HepG2 (cell line): ENCODE measurements around the gene PMEL. TPM values are rescaled to one million over a fixed set of nuclear protein-coding genes. Genes with fewer than 3 reads are reported as not detected.
A peak's percentile ranks its signal among the peaks of the same experiment; 100 is the strongest.

ENCODE experiments used
- ATF7-NPFF ChIP-seq: sonication (generic); formaldehyde crosslinking; IDR thresholded peaks from 2 replicates; pipeline ENCODE4 v1.8.1; 2023; ENCODE audit warnings: mild to moderate bottlenecking, low read depth, missing genetic modification reagents, moderate library complexity
- DPF2 ChIP-seq: sonication (generic); formaldehyde crosslinking; IDR thresholded peaks from 2 replicates; pipeline ENCODE4 v1.4.0; 2020; ENCODE audit warnings: mild to moderate bottlenecking, low read depth, missing genetic modification reagents, borderline replicate concordance
- HNRNPK ChIP-seq: fragments of 200-400 bp; formaldehyde crosslinking; IDR thresholded peaks from 2 replicates; pipeline ENCODE4 v1.6.1; 2018; ENCODE audit warnings: low read length, low read depth, moderate library complexity, mild to moderate bottlenecking; ENCODE audit not compliant: poor library complexity, severe bottlenecking
- HNRNPUL1 ChIP-seq: fragments of 200-400 bp; formaldehyde crosslinking; IDR thresholded peaks from 2 replicates; pipeline ENCODE4 v1.6.1; 2017; ENCODE audit warnings: low read depth, mild to moderate bottlenecking, low read length, moderate library complexity
- KDM5B ChIP-seq: sonication (generic); formaldehyde crosslinking; IDR thresholded peaks from 2 replicates; pipeline ENCODE4 v1.4.0; 2020; ENCODE audit warnings: missing genetic modification reagents, mild to moderate bottlenecking, borderline replicate concordance
- NBN ChIP-seq: fragments of 450-650 bp; conservative IDR thresholded peaks from 2 replicates; pipeline ENCODE4 v1.6.1; 2017
- PAX8 ChIP-seq: sonication (generic); formaldehyde crosslinking; IDR thresholded peaks from 2 replicates; pipeline ENCODE4 v1.8.0; 2022; ENCODE audit warnings: mild to moderate bottlenecking, missing genetic modification reagents, borderline replicate concordance
- TCF12 ChIP-seq, 2 experiments: fragments of 450-650 bp in 1 of 2; sonication (generic) in 1 of 2; formaldehyde crosslinking in 1 of 2; IDR thresholded peaks; 2 replicates each; pipeline versions ENCODE4 v1.6.1 to v1.8.0; 2017 to 2022; ENCODE audit warnings: antibody characterized with exemption in 1 of 2, mild to moderate bottlenecking in 1 of 2, missing genetic modification reagents in 1 of 2, moderate library complexity in 1 of 2
- THAP11 ChIP-seq: IDR thresholded peaks from 2 replicates; pipeline ENCODE4 v1.6.1; 2016; ENCODE audit warnings: missing biosample characterization, missing genetic modification reagents
- ZBTB40 ChIP-seq, 2 experiments: fragments of 450-650 bp in 1 of 2; sonication (generic) in 1 of 2; formaldehyde crosslinking in 1 of 2; IDR thresholded peaks; 2 replicates each; pipeline versions ENCODE4 v1.6.1 to v1.8.0; 2016 to 2022; ENCODE audit warnings: antibody characterized with exemption in 1 of 2, mild to moderate bottlenecking in 1 of 2, missing genetic modification reagents in 1 of 2
- ZFP41 ChIP-seq: sonication (generic); formaldehyde crosslinking; IDR thresholded peaks from 2 replicates; pipeline ENCODE4 v1.4.0; 2020; ENCODE audit warnings: mild to moderate bottlenecking, missing genetic modification reagents, borderline replicate concordance
- ZNF326 ChIP-seq: sonication (generic); formaldehyde crosslinking; IDR thresholded peaks from 2 replicates; pipeline ENCODE4 v1.4.0; 2020; ENCODE audit warnings: missing genetic modification reagents, borderline replicate concordance
- ZNF563 ChIP-seq: sonication (generic); formaldehyde crosslinking; IDR thresholded peaks from 2 replicates; pipeline ENCODE4 v1.8.0; 2022; ENCODE audit warnings: mild to moderate bottlenecking, moderate library complexity, missing genetic modification reagents
- ZNF570 ChIP-seq: sonication (generic); formaldehyde crosslinking; IDR thresholded peaks from 2 replicates; pipeline ENCODE4 v1.4.0; 2020; ENCODE audit warnings: mild to moderate bottlenecking, missing genetic modification reagents, borderline replicate concordance
- ZNF747 ChIP-seq: sonication (generic); formaldehyde crosslinking; IDR thresholded peaks from 2 replicates; pipeline ENCODE4 v1.8.1; 2023; ENCODE audit warnings: missing genetic modification reagents, mild to moderate bottlenecking, borderline replicate concordance
- ZSCAN21 ChIP-seq: sonication (generic); formaldehyde crosslinking; IDR thresholded peaks from 2 replicates; pipeline ENCODE4 v1.8.0; 2022; ENCODE audit warnings: mild to moderate bottlenecking, missing genetic modification reagents, moderate library complexity, borderline replicate concordance
- polyA plus RNA-seq, 8 experiments: library from polyadenylated mRNA; depleted of rRNA in 3 of 8; stranded (reverse) in 7 of 8; unstranded in 1 of 8; fragments of >200 nt; fragmentation: Illumina TruSeq in 4 of 8; extraction: Trizol in 4 of 8; gene quantifications; 2 replicates each; pipeline versions ENCODE4 v1.2.1 to v1.2.3, GENCODE V29; 2011 to 2016; ENCODE audit warnings: low read depth in 4 of 8, missing spikeins in 1 of 8, mixed read lengths in 1 of 8; ENCODE audit not compliant: insufficient read depth in 1 of 8
- total RNA-seq, 5 experiments: library from RNA; depleted of rRNA; stranded (reverse); fragments of >200 nt; fragmentation: Illumina TruSeq; extraction: Trizol; gene quantifications; 2 replicates each; pipeline ENCODE4 v1.2.3, GENCODE V29; 2016; ENCODE audit warnings: low read depth in 1 of 5

Gene PMEL
- total and polyA plus RNA-seq, 2 of the 13 experiments (the other 11 are each of a cell fraction or from before 2014, with no cell fraction given): 0.49 to 3.3 TPM

GRCh38 chr12:56007564-56008559, 42.0 kb upstream of the PMEL start (continued):
- TF ChIP-seq HNRNPK: peak; percentile 93
- TF ChIP-seq ZBTB40 (IDR thresholded peaks at IDR 0.05): no peak
- no peak for TF ChIP-seq ZBTB40 (CRISPR knock-in tag; IDR thresholded peaks at IDR 0.05)
- no peak for TF ChIP-seq ZNF747 (CRISPR knock-in tag)
- no peak for TF ChIP-seq ZFP41
- no peak for TF ChIP-seq PAX8 (CRISPR knock-in tag)
- no peak for TF ChIP-seq ZSCAN21 (CRISPR knock-in tag)
- no peak for TF ChIP-seq THAP11
- TF ChIP-seq ATF7-NPFF (CRISPR knock-in tag): no peak
- TF ChIP-seq ZNF326 (CRISPR knock-in tag): no peak
- no peak for TF ChIP-seq NBN
- no peak for TF ChIP-seq HNRNPUL1
- TF ChIP-seq TCF12 (IDR thresholded peaks at IDR 0.05): no peak
- no peak for TF ChIP-seq TCF12 (CRISPR knock-in tag; IDR thresholded peaks at IDR 0.05)
- no peak for TF ChIP-seq ZNF570 (CRISPR knock-in tag)
- TF ChIP-seq KDM5B (CRISPR knock-in tag): no peak
- TF ChIP-seq DPF2 (CRISPR knock-in tag): no peak
- no peak for TF ChIP-seq ZNF563 (CRISPR knock-in tag)
